ENCODE measurements around the gene PPP2R2C.

The PPP2R2C gene

DNA sequence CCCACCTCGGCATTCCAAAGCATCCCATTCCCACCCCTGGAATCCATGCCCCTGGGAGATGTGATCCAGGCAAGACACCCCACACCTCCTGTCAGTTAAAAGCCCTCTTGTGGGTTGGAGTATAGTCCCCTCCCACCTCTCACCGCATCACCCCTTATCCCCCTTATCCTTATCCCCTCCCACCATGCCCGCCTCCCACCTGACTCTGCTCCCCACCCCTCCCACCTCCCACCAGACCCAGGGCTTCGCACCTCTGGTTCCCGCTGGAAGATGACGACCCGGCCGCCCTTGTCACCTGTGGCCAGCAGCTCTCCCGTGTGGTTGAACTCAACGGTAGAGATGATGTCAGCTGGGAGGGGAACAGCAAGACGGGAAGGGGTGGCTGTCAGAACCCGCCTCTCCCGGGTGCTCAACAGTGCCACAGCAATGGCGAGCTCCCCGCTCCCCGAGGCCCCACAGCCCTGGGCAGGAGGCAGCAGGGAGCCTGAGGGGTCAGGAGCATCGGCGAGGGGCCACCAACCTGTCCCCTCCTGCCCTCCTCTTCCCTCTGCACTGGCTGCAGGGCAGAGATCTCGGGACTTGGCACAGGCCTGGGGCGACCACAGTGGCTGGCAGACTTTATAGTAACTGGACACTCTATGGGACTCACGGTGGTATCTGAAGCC lies 91.5 kb downstream of the PPP2R2C start:
- DNase-seq (ENCODE audit: low read depth): no peak

DNA sequence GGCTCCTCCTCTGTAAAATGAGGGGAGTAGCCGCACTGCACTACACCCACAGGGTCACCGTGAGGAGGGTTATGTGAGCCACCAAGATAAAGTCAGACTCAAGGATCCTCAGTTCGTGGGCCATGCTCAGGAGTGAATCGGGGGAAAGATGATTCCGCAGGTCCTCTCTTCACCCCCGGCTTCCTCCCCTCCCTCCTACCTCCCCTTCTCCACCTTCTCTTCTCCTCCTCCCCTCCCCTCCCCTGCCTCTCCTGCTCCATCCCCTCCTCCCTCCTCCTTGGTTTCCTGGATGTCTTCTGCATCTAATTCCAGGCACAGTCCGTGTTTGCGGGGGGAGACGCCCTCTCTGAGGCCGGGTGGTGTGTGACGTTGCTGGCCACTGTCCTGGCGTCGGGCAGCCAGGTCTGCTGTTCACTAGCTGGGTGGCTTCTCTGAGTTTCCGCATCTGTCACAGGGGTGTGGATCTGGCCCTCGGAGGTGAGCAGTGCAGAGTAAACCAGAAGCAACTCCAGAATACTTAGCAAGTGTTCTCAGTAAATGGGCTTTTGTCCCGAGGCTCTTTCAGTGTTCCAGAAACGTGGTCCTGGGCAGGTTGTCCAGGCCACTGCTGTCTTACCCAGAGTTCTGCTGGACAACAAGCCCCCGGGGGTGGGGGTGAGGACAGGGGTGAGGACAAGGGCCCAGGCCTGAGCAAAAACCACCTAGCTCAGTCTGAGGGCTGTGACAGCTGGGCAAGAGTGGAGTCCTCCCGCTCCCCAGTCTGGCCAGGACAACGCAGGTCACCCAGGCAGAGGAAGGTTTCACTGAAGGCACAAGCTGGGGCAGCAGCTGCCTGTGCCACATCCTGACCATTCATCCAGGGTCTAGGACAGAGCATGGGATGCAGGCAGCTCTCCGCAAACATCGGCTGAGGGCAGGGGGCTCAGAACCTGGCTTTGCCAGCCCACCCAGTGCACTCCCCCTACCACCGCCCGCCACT lies 92.4 kb downstream of the PPP2R2C start:
- DNase-seq (ENCODE audit: low read depth): no peak

DNA sequence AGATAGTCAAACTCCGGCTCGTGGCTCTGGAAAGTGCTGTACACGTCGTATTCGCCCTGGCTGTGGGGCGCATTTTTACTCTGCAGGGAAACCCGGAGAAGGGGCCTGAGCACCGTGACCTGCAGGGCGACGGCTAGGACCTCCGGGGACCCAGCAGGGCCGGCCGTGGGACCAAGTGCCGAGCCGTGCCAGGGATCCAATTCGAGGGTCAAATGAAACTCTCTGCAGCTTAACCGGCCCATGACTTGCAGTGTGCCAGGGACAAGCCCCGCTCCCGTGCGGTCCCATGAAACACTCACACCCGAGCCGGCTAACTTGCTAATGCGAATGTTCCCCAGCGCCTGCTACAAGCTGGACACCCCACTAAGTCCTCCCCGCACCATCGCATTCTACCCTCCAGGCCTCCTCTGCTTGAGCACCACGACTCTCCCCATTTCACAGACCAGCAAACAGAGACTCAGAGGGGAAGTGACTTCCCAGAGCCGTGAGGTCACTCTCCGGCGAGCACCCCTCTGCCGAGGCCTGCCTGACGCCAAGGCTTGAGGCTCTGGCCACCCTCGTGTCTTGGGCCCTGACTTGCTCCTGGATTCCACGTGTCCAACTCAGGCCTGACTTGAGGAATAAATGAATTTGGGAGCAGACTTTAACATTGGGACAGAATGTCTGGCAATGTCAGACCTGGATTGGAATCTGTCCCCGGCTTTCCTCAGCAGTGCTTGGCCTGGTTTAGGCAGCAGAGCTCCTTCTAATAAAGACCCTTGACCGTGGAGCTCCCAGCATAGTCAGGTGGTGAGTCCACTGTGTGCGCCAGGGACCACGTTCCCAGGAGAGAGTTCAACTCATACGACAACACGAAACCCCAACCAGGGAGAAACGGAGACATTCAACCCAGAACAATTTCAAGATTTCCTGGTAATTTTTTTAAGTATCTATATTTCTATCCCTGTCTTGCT lies 93.6 kb downstream of the PPP2R2C start:
- DNase-seq (ENCODE audit: low read depth): no peak

GRCh38 chr4:6377626-6378492 lies 94.6 kb downstream of the PPP2R2C start:
- no peak for DNase-seq (ENCODE audit: low read depth)

GRCh38 chr4:6375620-6376295 lies 96.7 kb downstream of the PPP2R2C start:
- DNase-seq (ENCODE audit: low read depth): no peak

DNA sequence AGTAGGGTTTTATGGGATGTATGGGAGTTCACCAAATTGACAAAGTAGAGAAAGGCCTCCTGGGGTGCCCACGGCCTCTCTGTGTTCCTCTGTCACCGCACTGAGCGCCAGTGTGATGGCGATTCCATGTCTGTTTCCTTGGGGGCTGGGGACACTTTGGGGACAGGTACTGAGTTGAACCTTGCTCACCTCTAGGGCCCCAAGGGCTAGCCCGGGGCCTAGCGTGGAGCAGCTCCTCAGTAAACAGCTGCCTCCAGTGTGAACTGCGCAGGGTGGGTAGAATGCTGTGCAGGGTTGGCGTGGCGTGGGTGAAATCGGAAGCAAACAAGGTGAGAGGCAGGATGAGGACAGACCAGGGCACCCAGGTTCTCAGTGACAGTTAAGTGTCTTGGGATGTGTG lies 97.8 kb downstream of the PPP2R2C start:
- no peak for DNase-seq (ENCODE audit: low read depth)

- DNase-seq (ENCODE audit: low read depth): no peak
Observed at GRCh38 chr4:6373541-6374410, 98.6 kb downstream of the PPP2R2C start.

DNA sequence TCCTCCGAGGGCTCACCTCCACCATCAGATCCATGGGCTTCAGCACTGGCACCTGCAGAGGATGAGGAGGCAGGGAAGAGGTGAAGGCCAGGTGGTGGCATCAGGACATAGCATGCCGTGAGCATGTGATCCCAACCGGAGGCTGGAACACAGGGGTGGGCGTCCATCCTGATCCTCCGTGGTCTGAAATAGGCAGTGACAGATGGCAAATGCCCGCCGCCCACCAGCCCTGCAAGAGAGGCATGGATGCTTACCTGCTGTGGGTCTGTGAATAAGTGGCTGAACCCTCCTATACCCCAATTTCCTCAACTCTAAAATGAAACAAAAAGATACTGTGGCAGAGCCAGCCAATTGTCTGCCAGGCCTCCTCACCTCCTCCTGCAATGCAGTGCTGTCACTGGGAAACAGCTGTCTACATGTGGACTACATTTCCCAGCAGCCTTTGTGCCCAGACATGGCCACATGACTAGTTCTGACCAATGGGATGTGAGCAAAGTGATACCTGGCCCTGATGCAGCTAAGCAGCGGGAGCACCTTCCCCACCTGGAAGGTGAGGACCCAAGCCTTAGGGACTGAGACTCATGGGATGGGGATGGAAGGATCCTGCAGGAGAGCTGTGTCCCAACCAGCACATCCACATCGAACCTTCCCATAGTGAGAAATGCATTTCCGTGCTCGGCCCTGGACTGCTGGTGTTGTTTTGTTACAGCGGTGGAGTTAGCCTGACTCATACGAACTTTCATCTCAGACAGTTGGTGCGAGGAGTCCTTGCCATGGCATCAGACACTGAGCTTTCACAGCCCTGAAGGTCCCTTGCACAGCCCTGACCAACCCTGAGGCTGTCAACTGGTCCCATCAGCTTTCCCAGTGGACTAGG lies 99.5 kb downstream of the PPP2R2C start:
- DNase-seq (ENCODE audit: low read depth): no peak

DNA sequence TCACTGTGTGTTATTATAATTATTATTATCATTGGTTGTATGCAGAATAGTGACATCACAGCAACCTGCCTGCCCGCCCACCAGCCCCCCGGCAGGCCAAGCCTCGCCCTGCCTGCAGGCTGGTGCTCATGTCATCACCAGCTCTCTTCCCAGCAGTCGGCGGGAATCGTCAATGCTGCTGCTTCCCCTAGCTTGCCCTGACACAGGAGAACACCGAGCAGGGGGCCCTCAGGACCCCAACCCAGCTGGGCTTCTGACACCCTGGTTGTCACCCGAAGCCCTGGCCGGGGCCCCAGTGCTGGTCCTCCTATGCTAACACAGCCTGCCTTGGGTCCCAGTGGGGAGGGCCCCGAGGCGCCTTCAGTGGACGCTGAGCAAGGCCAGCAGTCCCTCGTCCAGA lies 100.6 kb downstream of the PPP2R2C start:
- DNase-seq (ENCODE audit: low read depth): no peak

- DNase-seq (ENCODE audit: low read depth): no peak
Observed at GRCh38 chr4:6371271-6371670, 101.1 kb downstream of the PPP2R2C start.

- DNase-seq (ENCODE audit: low read depth): no peak
Observed at GRCh38 chr4:6369924-6370645, 102.3 kb downstream of the PPP2R2C start.

DNA sequence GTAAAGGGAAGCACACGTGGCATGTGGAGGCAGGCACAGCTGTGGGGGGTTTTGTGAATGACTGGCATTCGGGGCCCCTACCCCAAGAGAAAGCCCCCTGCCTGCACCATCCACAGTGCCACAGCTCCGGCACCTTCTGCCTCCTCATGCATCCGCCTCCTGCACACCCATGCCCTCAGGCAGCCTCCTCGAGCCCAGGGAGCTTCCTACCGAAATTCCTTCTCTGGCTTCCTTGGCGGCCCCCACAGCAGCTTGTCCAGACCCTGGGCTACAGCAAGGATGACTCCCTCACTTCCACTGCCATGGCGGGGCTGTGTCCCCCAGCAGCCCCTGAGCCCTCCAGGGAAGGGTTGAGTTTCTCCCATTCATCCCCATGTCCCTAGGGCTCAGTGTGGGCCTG lies 102.9 kb downstream of the PPP2R2C start:
- no peak for DNase-seq (ENCODE audit: low read depth)

GRCh38 chr4:6369035-6369434 lies 103.4 kb downstream of the PPP2R2C start:
- no peak for DNase-seq (ENCODE audit: low read depth)

DNA sequence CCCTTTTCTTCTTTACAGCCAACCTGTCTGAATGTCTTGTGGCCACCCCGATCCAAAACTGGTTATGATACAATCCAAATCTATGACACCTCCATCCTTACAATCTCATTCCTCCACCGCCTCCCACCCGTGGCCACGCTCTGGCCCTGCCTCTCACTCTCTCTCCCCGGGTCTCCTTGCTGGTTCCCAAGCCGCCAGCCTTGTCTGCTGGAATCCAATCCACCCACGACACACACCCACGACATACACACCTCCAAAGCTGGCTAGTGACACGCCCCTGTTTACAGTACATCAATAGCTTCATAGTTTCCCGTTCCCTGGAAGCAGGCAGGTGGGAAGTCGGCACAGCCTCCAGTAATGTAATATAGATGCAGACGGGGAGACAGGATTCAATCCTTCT lies 103.8 kb downstream of the PPP2R2C start:
- DNase-seq (ENCODE audit: low read depth): no peak

DNA sequence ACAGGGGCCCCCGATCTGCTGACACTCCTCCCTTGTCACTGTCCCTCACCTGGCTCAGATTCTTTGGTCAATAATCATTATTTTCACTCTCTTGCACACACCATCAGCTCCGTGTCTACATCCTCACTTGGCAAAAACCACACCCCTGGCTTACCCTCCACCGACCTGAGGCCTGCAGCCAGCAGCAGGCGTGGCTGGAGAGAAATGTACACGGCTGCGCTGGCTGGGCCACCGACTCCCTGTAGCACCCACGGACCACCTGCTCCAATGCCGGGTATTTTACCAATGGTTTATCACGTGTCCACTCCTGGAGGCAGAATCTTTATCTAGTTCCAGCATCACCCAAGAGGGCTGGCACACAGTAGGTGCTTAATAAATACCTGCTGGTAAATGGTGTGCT lies 104.3 kb downstream of the PPP2R2C start:
- DNase-seq (ENCODE audit: low read depth): no peak

DNA sequence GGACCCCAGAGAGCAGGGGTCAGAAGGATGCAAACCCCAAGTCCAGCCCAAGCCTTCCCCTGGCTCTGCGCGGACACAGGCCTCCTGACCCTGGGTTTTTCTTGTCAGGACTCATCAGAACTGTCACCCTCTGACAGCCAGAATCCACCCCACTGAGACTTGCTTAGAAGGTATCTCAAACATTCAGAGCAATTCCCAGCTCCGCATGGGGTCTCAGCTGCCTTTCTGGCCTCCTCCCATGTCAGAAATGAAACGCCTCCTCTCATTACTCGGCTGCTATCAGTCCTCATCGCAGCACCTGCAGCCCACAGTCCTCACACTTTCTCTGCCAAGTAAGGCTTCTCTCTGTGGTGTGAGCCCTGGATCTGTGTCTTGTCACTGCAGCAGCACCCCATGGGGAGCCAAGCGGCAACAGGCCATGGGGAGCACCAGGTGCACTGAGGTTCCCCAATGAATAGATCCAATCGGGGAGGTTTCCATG lies 105.0 kb downstream of the PPP2R2C start:
- DNase-seq (ENCODE audit: low read depth): no peak

GRCh38 chr4:6366581-6366980 lies 105.8 kb downstream of the PPP2R2C start:
- DNase-seq (ENCODE audit: low read depth): no peak

Data from activated T-cell treated with anti-CD3 and anti-CD28 coated beads for 24 hours (primary cell).